Ishikawa (cell line): ENCODE measurements around the gene CACNA1E.

Experiments
- CEBPB ChIP-seq: IDR thresholded peaks from 2 replicates; pipeline ENCODE4 v1.6.1; 2012
- CREB1 ChIP-seq: IDR thresholded peaks from 2 replicates; pipeline ENCODE4 v1.6.1; 2012; ENCODE audit warnings: low read depth
- EGR1 ChIP-seq: IDR thresholded peaks from 2 replicates; pipeline ENCODE4 v1.6.1; 2012
- EP300 ChIP-seq: IDR thresholded peaks from 2 replicates; pipeline ENCODE4 v1.6.1; 2012; ENCODE audit warnings: borderline replicate concordance
- FOXM1 ChIP-seq: IDR thresholded peaks from 2 replicates; pipeline ENCODE4 v1.6.1; 2012; ENCODE audit warnings: low read depth, borderline replicate concordance
- MAX ChIP-seq: IDR thresholded peaks from 2 replicates; pipeline ENCODE4 v1.6.1; 2012
- NFIC ChIP-seq: IDR thresholded peaks from 2 replicates; pipeline ENCODE4 v1.6.1; 2012
- RAD21 ChIP-seq: IDR thresholded peaks from 2 replicates; pipeline ENCODE4 v1.6.1; 2012; ENCODE audit warnings: low read depth
- REST ChIP-seq: IDR thresholded peaks from 2 replicates; pipeline ENCODE4 v1.6.1; 2012; ENCODE audit warnings: low read depth, mild to moderate bottlenecking
- TAF1 ChIP-seq: IDR thresholded peaks from 2 replicates; pipeline ENCODE4 v1.6.1; 2012; ENCODE audit warnings: low read depth, mild to moderate bottlenecking
- TCF12 ChIP-seq: IDR thresholded peaks from 2 replicates; pipeline ENCODE4 v1.6.1; 2012; ENCODE audit warnings: low read depth
- TEAD4 ChIP-seq: IDR thresholded peaks from 2 replicates; pipeline ENCODE4 v1.6.1; 2012
- USF1 ChIP-seq: IDR thresholded peaks from 2 replicates; pipeline ENCODE4 v1.6.1; 2012
- YY1 ChIP-seq: IDR thresholded peaks from 2 replicates; pipeline ENCODE4 v1.6.1; 2012; ENCODE audit warnings: low read depth
- ZBTB7A ChIP-seq: IDR thresholded peaks from 2 replicates; pipeline ENCODE4 v1.6.1; 2012; ENCODE audit warnings: low read depth

CACNA1E gene

GRCh38 chr1:181767001-181767708 lies 283.8 kb downstream of the CACNA1E start:
- TF ChIP-seq YY1: no peak
- no peak for TF ChIP-seq EP300
- TF ChIP-seq TEAD4: no peak
- TF ChIP-seq NFIC: no peak
- TF ChIP-seq TCF12: no peak
- no peak for TF ChIP-seq RAD21
- no peak for TF ChIP-seq TAF1
- no peak for TF ChIP-seq FOXM1
- TF ChIP-seq REST: no peak
- TF ChIP-seq CREB1: no peak
- TF ChIP-seq CEBPB: no peak
- TF ChIP-seq ZBTB7A: no peak
- no peak for TF ChIP-seq EGR1
- no peak for TF ChIP-seq MAX
- no peak for TF ChIP-seq USF1

- no peak for TF ChIP-seq ZBTB7A
- TF ChIP-seq TAF1: no peak
- TF ChIP-seq REST: no peak
- TF ChIP-seq CREB1: no peak
- no peak for TF ChIP-seq TCF12
- TF ChIP-seq MAX: no peak
- TF ChIP-seq TEAD4: no peak
- TF ChIP-seq NFIC: no peak
- TF ChIP-seq USF1: no peak
- no peak for TF ChIP-seq YY1
- TF ChIP-seq CEBPB: no peak
- TF ChIP-seq FOXM1: no peak
- TF ChIP-seq EGR1: no peak
- TF ChIP-seq RAD21: no peak
- TF ChIP-seq EP300: no peak
Observed at GRCh38 chr1:181768211-181768929, 285.1 kb downstream of the CACNA1E start.

- TF ChIP-seq REST (no peak), FOXM1 (no peak), CEBPB (no peak), TEAD4 (no peak), EP300 (no peak), RAD21 (no peak), MAX (no peak), TAF1 (no peak), YY1 (no peak), USF1 (no peak), CREB1 (no peak), EGR1 (no peak), TCF12 (no peak), ZBTB7A (no peak), NFIC (no peak)
Observed at GRCh38 chr1:181768930-181769280, 285.6 kb downstream of the CACNA1E start.
